HG03439 (cell line): ENCODE results near the gene CEP295NL.
"Not testable (repeated sequence)": the region's sequence is repeated elsewhere in the genome, so short reads cannot be mapped to it uniquely, and the experiment has no call there.

Experiments used
- ATAC-seq: cut with Tn5 transposase; IDR thresholded peaks from one replicate; pipeline ENCODE4 v1.9.1; 2021; ENCODE audit warnings: mild to moderate bottlenecking, moderate library complexity; ENCODE audit not compliant: unreplicated experiment

Gene CEP295NL

DNA sequence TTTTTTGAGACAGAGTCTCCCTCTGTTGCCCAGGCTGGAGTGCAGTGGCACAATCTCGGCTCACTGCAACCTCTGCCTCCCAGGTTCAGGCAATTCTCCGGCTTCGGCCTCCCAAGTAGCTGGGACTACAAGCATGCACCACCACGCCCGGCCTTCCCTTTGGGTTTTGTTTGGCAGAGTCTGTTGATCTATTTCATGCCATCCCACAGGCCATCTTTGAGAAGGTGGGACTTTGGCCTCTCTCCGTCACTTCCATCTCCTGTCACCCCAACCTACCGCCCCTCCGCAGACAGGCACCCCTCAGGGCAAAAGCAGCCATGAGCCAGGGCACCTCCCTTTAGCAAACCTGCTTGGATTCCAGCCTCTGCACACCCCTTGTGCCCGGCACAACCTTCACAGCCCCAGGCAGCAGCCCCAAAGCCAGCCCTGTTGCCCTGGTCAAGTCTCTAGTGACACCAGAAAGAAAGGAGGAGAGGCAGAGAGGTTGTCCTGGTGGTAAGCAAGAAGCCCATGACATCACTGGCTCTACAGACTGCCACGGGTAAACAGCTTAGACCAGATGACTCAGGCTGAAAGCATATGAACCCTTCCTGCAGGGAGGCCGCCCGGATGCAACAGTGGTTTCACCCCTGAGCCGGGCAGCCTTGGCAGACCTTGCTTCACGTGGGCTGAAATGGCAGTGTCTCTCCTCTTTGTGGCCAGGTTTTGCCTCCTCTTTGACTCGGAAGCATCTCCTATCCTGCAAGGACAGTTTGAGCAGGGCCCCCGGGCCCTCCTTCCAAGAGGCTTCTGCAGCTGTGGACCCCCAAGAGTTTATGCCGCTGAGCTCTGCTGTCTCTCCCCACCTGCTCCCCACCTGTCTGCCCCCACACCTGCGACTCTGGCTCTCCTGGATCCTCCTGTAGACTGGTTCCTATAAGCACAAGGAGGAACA lies 30.3 kb upstream of the CEP295NL start:
- ATAC-seq = no peak

DNA sequence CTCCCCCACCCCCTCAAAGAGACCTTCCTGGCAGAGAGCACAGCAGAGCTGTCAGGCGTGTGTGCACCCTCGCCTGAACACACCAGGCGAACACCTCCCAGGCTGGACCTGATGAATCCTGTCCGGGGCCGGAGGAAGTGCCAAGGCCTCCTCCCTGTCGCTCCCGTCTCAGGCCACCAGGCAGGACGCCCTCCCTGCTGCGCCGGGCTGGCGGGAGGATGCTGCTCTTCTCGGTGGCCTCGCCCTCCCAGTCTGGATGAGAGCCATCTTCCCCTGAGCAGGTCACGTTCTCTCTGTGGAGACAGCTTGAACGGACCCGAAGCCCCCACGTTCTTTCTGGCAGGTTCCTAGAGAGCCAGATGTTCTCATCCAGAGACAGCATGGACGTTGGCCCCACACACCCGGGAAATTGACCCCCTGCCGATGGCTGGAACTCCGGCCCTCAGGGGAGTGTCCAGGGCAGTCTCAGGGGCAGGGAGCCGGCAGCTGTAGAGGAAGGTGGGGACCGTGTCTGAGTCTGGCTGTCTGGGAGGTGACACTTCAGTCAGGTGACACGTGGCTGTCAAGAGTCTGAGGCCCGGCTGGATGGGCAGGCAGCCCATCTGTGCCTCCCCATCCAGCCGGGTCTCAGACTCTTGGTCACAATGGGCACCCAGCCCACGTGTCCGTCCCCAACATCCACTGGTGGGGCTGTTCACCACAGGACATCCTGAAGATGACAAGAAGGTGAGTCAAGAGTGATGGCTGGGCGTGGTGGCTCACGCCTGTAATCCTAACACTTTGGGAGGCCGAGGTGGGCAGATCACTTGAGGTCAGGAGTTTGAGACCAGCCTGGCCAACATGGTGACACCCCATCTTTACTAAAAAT lies 27.1 kb upstream of the CEP295NL start:
- ATAC-seq = no peak

DNA sequence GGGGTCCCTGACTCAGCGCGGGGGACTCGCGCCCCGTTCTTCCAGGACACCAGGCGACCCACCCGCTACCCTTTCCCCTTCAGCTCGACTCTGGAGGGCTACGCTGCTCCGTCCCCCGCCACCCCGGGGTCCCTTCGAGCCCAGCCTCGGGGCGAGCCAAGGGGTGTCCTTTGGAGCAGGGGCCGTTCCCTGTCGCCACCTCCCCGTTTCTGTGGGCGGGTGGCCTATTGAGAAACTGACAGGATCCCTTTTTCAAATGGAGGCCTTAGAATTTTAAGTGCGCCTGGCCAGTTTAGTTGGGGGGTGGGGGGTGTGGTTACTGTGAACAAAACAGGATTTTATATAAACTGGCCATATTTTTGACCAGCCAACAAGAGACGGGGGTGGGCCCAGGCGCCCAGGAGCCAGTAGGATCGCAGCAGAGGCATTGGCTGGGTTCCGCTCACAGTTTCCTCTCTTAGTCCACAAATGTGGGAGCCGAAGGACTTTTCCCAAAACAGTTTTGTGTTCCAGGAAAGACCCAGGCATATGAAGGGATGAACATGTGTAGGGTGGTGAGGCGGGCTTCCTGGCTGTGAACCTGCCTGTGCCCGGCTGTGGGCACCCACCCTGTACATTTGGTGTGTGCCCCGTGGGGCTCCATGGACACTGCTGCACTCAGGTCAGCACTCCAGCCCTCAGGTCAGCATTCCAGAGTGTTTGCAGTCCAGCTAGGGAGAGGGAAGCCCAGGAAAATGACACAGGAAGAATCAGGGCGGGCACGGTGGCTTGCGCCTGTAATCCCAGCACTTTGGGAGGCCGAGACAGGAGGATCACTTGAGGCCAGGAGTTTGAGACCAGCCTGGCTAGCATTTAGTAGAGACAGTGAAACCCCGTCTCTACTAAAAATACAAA lies 22.9 kb upstream of the CEP295NL start:
- no peak for ATAC-seq

- ATAC-seq = no peak
These were observed 22.2 kb upstream of the CEP295NL start, which contains the start of gene TIMP2 for GRCh38 chr17:78925234-78925633. TSS of gene TIMP2 (minus strand) at chr17:78925387. CDS start at chr17:78925088, 299 bp downstream.

- ATAC-seq = no peak
These were observed 21.6 kb upstream of the CEP295NL start for GRCh38 chr17:78924481-78925151.

- no peak for ATAC-seq
These were observed 20.9 kb upstream of the CEP295NL start for GRCh38 chr17:78923660-78924453.

DNA sequence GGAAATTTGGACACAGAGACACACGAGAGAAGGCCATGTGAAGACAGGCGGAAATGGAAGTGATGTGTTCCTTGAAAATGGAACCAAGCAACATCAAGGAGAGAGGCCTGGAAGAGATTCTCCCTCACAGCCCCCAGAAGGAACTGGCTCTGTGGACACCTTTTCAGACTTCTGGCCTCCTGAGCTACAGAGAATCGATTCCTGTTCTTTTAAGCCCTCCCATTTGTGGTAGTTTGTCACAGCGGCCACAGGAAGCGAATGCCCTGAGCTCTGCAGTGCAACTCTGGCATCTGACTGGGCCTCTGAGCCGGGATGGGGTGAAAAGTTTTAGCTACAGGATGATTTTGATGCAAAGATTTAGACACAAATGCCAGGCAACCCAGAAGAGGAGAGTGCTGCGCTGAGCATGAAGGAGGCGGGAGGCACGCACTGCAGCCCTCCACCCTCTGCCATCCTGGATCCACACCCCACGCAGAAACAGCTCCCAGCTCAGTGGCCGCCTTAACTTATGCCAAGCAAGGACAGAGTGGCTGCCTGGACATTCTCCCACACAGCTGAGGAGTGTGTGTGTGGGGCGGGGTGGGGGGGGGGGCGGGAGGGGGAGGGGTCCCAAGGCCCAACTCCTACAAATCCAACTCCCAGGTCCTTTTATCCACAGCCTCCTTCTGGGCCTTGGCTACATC lies 20.0 kb upstream of the CEP295NL start:
- no peak for ATAC-seq

GRCh38 chr17:78921437-78921971 lies 18.5 kb upstream of the CEP295NL start:
- ATAC-seq = no peak

GRCh38 chr17:78920528-78920927 lies 17.5 kb upstream of the CEP295NL start:
- ATAC-seq = no peak

GRCh38 chr17:78919861-78920450 lies 17.0 kb upstream of the CEP295NL start:
- ATAC-seq = no peak

- ATAC-seq = no peak
These were observed 16.0 kb upstream of the CEP295NL start for GRCh38 chr17:78918979-78919378.

GRCh38 chr17:78917451-78918275 lies 14.7 kb upstream of the CEP295NL start:
- ATAC-seq = no peak

- ATAC-seq = no peak
These were observed 13.1 kb upstream of the CEP295NL start for GRCh38 chr17:78915872-78916632.

DNA sequence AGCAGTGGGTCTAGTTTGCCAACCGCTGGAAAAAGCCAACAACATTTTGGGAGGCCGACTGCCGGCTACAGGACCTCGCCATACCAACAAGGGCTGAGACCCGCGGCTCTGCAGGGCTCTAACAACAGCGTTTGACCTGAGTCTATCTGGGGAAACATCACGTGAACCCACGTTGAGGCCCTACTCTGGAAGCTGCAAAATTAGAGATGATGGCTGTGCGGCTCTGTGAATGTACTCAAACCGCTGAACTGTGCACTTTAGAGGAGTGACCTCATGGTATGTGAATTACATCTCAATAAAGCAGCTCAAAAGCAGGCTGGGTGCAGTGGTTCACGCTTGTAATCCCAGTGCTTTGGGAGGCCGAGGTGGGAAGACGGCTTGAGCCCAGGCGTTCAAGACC lies 10.1 kb upstream of the CEP295NL start:
- no peak for ATAC-seq

DNA sequence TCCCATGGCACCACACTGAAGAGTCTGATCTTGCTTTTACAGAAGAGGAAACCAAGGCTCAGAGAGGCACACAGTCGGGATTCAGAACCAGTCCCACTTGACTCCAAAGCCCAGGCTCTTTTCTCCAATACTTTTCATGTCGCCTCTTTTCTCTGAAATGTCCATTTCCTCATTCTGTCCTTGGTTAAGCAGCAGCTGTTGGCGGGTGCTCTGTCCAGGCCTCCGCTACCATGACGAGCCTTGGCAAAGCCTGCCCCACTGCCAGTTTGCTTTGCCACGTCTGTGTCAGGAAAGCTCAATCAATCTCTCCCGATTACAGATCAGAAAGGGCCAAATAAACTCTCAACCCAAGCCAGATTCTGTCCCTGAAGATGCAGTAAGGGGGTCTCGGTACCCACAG lies 9.1 kb upstream of the CEP295NL start:
- ATAC-seq = no peak

- ATAC-seq = not testable (repeated sequence)
These were observed 8.5 kb upstream of the CEP295NL start for GRCh38 chr17:78911543-78911942.
